Measurements from ENCODE around the gene GIT1. TPM values are rescaled to one million over a fixed set of nuclear protein-coding genes. Genes with fewer than 3 reads are reported as not detected.

GIT1 gene
- total and polyA plus RNA-seq, 9 of the 15 experiments (the other 6 are each of a cell fraction or from before 2014, with no cell fraction given) = 0.35 to 35.3 (median 17.1) TPM

DNA sequence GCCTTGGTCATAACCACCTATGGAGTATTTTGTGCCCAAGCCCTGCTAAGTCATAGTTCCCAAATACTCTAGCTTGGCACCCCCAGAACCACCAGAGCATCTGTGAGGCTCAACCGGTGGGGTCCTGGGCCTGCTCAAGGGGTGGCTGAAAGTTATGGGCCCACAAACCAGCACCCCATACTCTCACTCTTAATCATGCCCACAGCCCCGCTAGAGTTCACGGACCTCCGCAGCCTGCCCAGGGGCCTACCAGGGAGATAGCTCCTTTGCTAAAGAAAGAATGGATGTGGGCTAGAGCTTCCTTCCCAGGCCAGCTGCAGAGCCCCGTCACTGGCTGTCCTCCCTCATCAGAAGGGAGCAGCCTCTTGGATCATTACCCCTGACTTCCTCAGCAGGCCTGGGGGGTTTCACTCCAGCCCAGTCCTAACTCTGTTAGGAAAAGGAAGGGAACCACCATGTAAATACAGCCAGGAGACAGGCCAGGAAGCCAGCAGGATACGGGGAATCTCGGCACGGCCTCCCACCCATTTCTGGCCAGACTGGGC lies 1.4 kb downstream of the GIT1 start:
- WGBS (ENCODE audit: insufficient coverage, low coverage, missing lambda C conversion rate) = 66% methylated on average over 8 of the region's 8 CpGs
- H3K79me2 ChIP-seq (ENCODE audit: control insufficient read depth, insufficient read depth, low read length) = peaks cover 24% of the 10 kb centered on the region
- peak overlapping the region; percentile 7; the same call in 1 of the 2 replicates for H2AFZ ChIP-seq (ENCODE audit: low read depth, low read length)
- in situ Hi-C loops (cut with MboI) (no loop called here), intact Hi-C loops (cut with micrococcal nuclease) (no loop called here)
- peak overlapping the region; percentile 56 for H3K4me3 ChIP-seq
- H3K9me1 ChIP-seq (ENCODE audit: control insufficient read depth, insufficient read depth, low read length) = peaks cover 2% of the 10 kb centered on the region
- no peak overlapping the region for H3K27ac ChIP-seq (ENCODE audit: extremely low read depth, low read depth, low read length)
- POLR2A ChIA-PET = interaction anchor here (0.8 to 3.8 kb wide), 4 partner anchors 11 to 52 kb away, joined by 3 to 25 read pairs (median 4); no protein-coding TSS in a partner anchor
- peaks cover 40 to 72% of the 10 kb centered on the region in 2 experiments for H3K4me1 ChIP-seq (replicated peaks in 1 of 2; ENCODE audit: control insufficient read depth in 2 of 2, insufficient read depth in 2 of 2, low read length in 2 of 2)
- H3K4me2 ChIP-seq (ENCODE audit: insufficient read depth, low read length) = peak overlapping the region; percentile 86
- TF ChIP-seq ZNF699 (CRISPR knock-in tag; IDR thresholded peaks at IDR 0.05; ENCODE audit: insufficient replicate concordance) = no peak
- TF ChIP-seq CBFA2T2 (conservative IDR thresholded peaks at IDR 0.05) = no peak
- BruUV-seq (replicated peaks) = no TSS peak
- FAIRE-seq (no peak), ATAC-seq (no peak), DNase-seq (ENCODE audit: extremely low read depth in 1 of 4, low spot score in 3 of 4) (no peak)
- no peaks in the 10 kb centered on the region for H3K9me3 ChIP-seq (replicated peaks; ENCODE audit: control insufficient read depth, insufficient read depth, low read depth, low read length)
- H4K20me1 ChIP-seq (replicated peaks; ENCODE audit: control insufficient read depth, insufficient read depth, low read length) = no peaks in the 10 kb centered on the region; the same call in 1 of the 2 replicates
- no peaks in the 10 kb centered on the region for H3K27me3 ChIP-seq (ENCODE audit: control insufficient read depth in 2 of 2, insufficient read depth in 2 of 2, low read length in 2 of 2)
- CTCF ChIA-PET (ENCODE audit: low intra/inter-chr PET ratio) = no interaction called here
- H3K9ac ChIP-seq (ENCODE audit: insufficient read depth in 1 of 2, low read depth in 2 of 2, low read length in 2 of 2) = peak overlapping the region; percentile 45 to 92
- no peaks in the 10 kb centered on the region for H3K36me3 ChIP-seq (ENCODE audit: control insufficient read depth, insufficient read depth, low read length)

DNA sequence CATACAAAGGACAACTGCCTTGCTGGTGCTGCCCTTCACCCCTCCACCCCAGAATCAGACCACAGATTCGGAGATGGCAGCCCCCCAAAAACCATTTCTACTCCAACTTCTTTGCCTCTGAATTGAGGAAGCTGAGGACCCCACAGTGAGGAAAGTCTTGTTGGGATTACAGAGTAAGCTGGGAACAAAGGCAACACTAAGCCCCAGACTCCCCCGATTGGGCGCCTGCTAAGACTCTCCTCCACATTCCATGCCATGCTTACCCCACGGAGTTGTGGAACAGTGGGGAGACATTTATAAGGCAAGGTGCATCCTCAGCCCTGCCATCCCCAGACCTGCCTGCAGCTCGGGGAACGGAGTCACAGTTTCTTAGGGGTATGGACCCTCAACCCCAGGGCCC lies 1.9 kb downstream of the GIT1 start:
- Histone ChIP-seq H3K36me3 (ENCODE audit: control insufficient read depth, insufficient read depth, low read length) (peaks cover 3% of the 10 kb centered on the region; the same call in 1 of the 3 replicates), H3K27me3 (ENCODE audit: control insufficient read depth in 2 of 2, insufficient read depth in 2 of 2, low read length in 2 of 2) (no peaks in the 10 kb centered on the region), H3K4me1 (replicated peaks in 1 of 2; ENCODE audit: control insufficient read depth in 2 of 2, insufficient read depth in 2 of 2, low read length in 2 of 2) (peaks cover 38 to 70% of the 10 kb centered on the region in 2 experiments), H3K79me2 (ENCODE audit: control insufficient read depth, insufficient read depth, low read length) (peaks cover 24% of the 10 kb centered on the region), H3K9ac (ENCODE audit: insufficient read depth in 1 of 2, low read depth in 2 of 2, low read length in 2 of 2) (no peak overlapping the region; a peak in 1 of 4 replicates), H4K20me1 (replicated peaks; ENCODE audit: control insufficient read depth, insufficient read depth, low read length) (no peaks in the 10 kb centered on the region; the same call in 1 of the 2 replicates), H3K9me3 (replicated peaks; ENCODE audit: control insufficient read depth, insufficient read depth, low read depth, low read length) (no peaks in the 10 kb centered on the region), H3K9me1 (ENCODE audit: control insufficient read depth, insufficient read depth, low read length) (peaks cover 2% of the 10 kb centered on the region), H2AFZ (ENCODE audit: low read depth, low read length) (no peak overlapping the region), H3K4me2 (ENCODE audit: insufficient read depth, low read length) (no peak overlapping the region), H3K4me3 (no peak overlapping the region), H3K27ac (ENCODE audit: extremely low read depth, low read depth, low read length) (no peak overlapping the region)
- DNase-seq (ENCODE audit: extremely low read depth in 1 of 4, low spot score in 3 of 4) (no peak), FAIRE-seq (no peak), ATAC-seq (no peak)
- WGBS (ENCODE audit: insufficient coverage, low coverage, missing lambda C conversion rate) = 85% methylated on average over 6 of the region's 6 CpGs
- ChIA-PET POLR2A (interaction anchor here (0.8 to 3.8 kb wide), 3 partner anchors 11 to 28 kb away, joined by 3 to 25 read pairs (median 5); no protein-coding TSS in a partner anchor), CTCF (ENCODE audit: low intra/inter-chr PET ratio) (no interaction called here)
- no TSS peak for BruUV-seq (replicated peaks)
- in situ Hi-C loops (cut with MboI) (no loop called here), intact Hi-C loops (cut with micrococcal nuclease) (no loop called here)
- TF ChIP-seq STAT5A (IDR thresholded peaks at IDR 0.05; ENCODE audit: borderline replicate concordance, low read length) = no peak
- TF ChIP-seq, protein P1, sequence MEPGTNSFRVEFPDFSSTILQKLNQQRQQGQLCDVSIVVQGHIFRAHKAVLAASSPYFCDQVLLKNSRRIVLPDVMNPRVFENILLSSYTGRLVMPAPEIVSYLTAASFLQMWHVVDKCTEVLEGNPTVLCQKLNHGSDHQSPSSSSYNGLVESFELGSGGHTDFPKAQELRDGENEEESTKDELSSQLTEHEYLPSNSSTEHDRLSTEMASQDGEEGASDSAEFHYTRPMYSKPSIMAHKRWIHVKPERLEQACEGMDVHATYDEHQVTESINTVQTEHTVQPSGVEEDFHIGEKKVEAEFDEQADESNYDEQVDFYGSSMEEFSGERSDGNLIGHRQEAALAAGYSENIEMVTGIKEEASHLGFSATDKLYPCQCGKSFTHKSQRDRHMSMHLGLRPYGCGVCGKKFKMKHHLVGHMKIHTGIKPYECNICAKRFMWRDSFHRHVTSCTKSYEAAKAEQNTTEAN (CRISPR knock-in tag; IDR thresholded peaks at IDR 0.05) = no peak
- TF ChIP-seq, protein P2, sequence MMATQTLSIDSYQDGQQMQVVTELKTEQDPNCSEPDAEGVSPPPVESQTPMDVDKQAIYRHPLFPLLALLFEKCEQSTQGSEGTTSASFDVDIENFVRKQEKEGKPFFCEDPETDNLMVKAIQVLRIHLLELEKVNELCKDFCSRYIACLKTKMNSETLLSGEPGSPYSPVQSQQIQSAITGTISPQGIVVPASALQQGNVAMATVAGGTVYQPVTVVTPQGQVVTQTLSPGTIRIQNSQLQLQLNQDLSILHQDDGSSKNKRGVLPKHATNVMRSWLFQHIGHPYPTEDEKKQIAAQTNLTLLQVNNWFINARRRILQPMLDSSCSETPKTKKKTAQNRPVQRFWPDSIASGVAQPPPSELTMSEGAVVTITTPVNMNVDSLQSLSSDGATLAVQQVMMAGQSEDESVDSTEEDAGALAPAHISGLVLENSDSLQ (IDR thresholded peaks at IDR 0.05) = no peak
- no peak for TF ChIP-seq CHD4 (IDR thresholded peaks at IDR 0.05; ENCODE audit: insufficient read depth, insufficient replicate concordance, low read depth, low read length, poor library complexity, severe bottlenecking)
- TF ChIP-seq, protein P3, sequence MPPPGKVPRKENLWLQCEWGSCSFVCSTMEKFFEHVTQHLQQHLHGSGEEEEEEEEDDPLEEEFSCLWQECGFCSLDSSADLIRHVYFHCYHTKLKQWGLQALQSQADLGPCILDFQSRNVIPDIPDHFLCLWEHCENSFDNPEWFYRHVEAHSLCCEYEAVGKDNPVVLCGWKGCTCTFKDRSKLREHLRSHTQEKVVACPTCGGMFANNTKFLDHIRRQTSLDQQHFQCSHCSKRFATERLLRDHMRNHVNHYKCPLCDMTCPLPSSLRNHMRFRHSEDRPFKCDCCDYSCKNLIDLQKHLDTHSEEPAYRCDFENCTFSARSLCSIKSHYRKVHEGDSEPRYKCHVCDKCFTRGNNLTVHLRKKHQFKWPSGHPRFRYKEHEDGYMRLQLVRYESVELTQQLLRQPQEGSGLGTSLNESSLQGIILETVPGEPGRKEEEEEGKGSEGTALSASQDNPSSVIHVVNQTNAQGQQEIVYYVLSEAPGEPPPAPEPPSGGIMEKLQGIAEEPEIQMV (tag; conservative IDR thresholded peaks at IDR 0.05; ENCODE audit: low read depth) = no peak
- TF ChIP-seq, protein P4, sequence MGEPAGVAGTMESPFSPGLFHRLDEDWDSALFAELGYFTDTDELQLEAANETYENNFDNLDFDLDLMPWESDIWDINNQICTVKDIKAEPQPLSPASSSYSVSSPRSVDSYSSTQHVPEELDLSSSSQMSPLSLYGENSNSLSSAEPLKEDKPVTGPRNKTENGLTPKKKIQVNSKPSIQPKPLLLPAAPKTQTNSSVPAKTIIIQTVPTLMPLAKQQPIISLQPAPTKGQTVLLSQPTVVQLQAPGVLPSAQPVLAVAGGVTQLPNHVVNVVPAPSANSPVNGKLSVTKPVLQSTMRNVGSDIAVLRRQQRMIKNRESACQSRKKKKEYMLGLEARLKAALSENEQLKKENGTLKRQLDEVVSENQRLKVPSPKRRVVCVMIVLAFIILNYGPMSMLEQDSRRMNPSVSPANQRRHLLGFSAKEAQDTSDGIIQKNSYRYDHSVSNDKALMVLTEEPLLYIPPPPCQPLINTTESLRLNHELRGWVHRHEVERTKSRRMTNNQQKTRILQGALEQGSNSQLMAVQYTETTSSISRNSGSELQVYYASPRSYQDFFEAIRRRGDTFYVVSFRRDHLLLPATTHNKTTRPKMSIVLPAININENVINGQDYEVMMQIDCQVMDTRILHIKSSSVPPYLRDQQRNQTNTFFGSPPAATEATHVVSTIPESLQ (CRISPR knock-in tag; IDR thresholded peaks at IDR 0.05) = no peak

All from K562 (cell line).